Neural crest cell (in vitro differentiated cells): Measurements from ENCODE around the gene INAFM2. TPM values are rescaled to one million over a fixed set of nuclear protein-coding genes. Genes with fewer than 3 reads are reported as not detected.

Experiments used
- DNase-seq: peaks from one replicate; pipeline ENCODE4 v3.0.0; 2021; ENCODE audit warnings: low read depth, mixed read lengths, low spot score
- H3K27ac Mint-ChIP-seq: one replicate; pipeline ENCODE4 v1.8.0; 2021; ENCODE audit warnings: mild to moderate bottlenecking, mixed read lengths; ENCODE audit not compliant: unreplicated experiment
- H3K27me3 Mint-ChIP-seq: 2 replicates; pipeline ENCODE4 v1.8.0; 2021; ENCODE audit warnings: low read depth, mild to moderate bottlenecking, mixed read lengths
- H3K36me3 Mint-ChIP-seq: 2 replicates; pipeline ENCODE4 v1.8.0; 2021; ENCODE audit warnings: low read depth, mild to moderate bottlenecking, mixed read lengths
- H3K4me1 Mint-ChIP-seq: 2 replicates; pipeline ENCODE4 v1.8.0; 2021; ENCODE audit warnings: mixed read lengths
- H3K4me3 Mint-ChIP-seq: one replicate; pipeline ENCODE4 v1.8.0; 2021; ENCODE audit warnings: mild to moderate bottlenecking, mixed read lengths
- H3K9me3 Mint-ChIP-seq: 2 replicates; pipeline ENCODE4 v1.8.0; 2021; ENCODE audit warnings: mixed read lengths
- total RNA-seq: library from RNA; stranded (reverse); gene quantifications from 2 replicates; pipeline ENCODE4 v1.2.1, GENCODE V29; 2021
- TF ChIP-seq, protein P1 (sequence below): fragments of 200-600 bp; sonication (generic); conservative IDR thresholded peaks from 2 replicates; pipeline ENCODE4 v1.5.0; 2021; ENCODE audit warnings: antibody characterized with exemption, mild to moderate bottlenecking

The INAFM2 gene
- total RNA-seq, 1 donor from 2014 or later: 27.5 TPM

DNA sequence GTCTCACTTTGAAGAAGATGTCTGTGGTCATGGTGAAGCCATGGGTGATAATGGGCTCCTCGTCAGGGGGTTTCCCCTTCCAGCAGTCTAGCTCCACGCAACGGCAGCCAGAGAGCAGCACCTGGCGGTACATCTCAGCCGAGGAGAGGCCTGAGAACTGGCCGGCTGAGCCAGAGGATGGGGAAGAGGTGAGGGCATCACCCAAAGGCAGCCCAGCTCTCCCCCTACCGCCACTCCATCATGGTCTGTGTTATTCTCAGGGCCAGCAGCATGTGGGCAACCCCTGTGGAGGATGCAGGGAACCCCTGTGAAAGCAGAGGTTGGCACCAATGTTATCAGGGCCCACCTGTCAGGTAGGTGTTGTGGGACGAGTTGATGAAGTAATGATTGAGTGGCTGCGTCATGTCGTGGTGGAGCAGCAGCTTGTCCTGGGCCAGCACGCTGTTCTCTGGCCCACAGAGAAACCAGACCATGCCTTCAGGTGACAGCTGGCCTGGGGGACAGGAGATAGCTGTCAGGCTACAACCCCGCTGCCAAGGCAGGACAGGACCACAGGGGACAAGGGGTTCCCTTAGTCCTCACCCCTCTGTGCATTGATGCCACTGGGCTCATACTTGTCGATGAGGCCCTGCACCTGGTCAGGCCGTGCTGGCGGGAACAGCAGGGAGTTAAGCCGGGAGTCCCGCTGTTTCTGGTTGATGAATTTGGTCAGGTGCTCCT lies 25.1 kb upstream of the INAFM2 start:
- no peak overlapping the region for H3K4me3 Mint-ChIP-seq
- peaks cover 13% of the 10 kb centered on the region for H3K4me1 Mint-ChIP-seq
- no peak overlapping the region for H3K27ac Mint-ChIP-seq
- peaks cover 10% of the 10 kb centered on the region for H3K36me3 Mint-ChIP-seq
- TF ChIP-seq, protein P1, sequence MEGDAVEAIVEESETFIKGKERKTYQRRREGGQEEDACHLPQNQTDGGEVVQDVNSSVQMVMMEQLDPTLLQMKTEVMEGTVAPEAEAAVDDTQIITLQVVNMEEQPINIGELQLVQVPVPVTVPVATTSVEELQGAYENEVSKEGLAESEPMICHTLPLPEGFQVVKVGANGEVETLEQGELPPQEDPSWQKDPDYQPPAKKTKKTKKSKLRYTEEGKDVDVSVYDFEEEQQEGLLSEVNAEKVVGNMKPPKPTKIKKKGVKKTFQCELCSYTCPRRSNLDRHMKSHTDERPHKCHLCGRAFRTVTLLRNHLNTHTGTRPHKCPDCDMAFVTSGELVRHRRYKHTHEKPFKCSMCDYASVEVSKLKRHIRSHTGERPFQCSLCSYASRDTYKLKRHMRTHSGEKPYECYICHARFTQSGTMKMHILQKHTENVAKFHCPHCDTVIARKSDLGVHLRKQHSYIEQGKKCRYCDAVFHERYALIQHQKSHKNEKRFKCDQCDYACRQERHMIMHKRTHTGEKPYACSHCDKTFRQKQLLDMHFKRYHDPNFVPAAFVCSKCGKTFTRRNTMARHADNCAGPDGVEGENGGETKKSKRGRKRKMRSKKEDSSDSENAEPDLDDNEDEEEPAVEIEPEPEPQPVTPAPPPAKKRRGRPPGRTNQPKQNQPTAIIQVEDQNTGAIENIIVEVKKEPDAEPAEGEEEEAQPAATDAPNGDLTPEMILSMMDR: no peak
- H3K27me3 Mint-ChIP-seq: no peaks in the 10 kb centered on the region
- H3K9me3 Mint-ChIP-seq: peaks cover 8% of the 10 kb centered on the region
- DNase-seq: no peak

DNA sequence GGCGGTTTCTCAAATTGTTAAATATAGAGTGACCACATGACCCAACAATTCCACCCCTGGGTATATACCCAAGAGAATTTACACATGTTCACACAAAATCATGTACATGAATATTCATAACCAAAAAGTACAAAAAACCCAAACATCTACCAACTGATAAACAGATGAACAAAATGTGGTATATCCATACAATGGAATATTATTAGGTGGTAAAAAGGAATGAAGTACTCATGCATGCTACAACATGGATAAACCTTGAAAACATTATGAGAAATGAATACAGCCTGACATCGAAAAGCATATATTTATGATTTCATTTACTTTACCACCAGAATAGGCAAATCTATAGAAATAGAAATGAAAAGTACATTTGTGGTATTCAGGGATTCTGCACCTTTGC lies 23.1 kb upstream of the INAFM2 start:
- peaks cover 10% of the 10 kb centered on the region for H3K36me3 Mint-ChIP-seq
- H3K4me1 Mint-ChIP-seq: peaks cover 3% of the 10 kb centered on the region
- no peak overlapping the region for H3K4me3 Mint-ChIP-seq
- TF ChIP-seq, protein P1: no peak
- H3K27ac Mint-ChIP-seq: no peak overlapping the region
- no peaks in the 10 kb centered on the region for H3K27me3 Mint-ChIP-seq
- no peak for DNase-seq
- H3K9me3 Mint-ChIP-seq: peaks cover 8% of the 10 kb centered on the region

DNA sequence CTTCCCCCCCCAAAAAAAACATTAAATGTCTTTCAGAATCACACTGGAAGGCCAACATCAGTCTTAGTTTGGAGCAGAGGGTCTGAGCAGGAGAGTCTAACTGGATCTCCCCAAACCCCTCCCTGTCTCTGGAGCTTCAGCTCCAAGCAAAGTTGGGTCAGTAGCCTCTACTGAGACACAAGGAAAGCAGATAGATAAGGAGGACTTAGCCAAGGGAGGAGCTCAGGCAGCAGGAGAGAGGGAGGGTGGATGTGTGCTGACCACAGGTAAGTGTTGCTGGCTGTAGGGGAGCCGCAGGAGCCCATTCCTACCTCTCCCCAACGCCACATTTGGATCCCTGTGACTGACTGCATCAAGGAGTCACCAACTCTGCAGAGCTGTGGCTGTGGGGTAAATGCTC lies 22.7 kb upstream of the INAFM2 start:
- Mint-ChIP-seq H3K4me3 (no peak overlapping the region), H3K27me3 (no peaks in the 10 kb centered on the region), H3K4me1 (no peaks in the 10 kb centered on the region), H3K9me3 (peaks cover 8% of the 10 kb centered on the region), H3K27ac (no peak overlapping the region), H3K36me3 (peaks cover 10% of the 10 kb centered on the region)
- TF ChIP-seq, protein P1: no peak
- DNase-seq: no peak

DNA sequence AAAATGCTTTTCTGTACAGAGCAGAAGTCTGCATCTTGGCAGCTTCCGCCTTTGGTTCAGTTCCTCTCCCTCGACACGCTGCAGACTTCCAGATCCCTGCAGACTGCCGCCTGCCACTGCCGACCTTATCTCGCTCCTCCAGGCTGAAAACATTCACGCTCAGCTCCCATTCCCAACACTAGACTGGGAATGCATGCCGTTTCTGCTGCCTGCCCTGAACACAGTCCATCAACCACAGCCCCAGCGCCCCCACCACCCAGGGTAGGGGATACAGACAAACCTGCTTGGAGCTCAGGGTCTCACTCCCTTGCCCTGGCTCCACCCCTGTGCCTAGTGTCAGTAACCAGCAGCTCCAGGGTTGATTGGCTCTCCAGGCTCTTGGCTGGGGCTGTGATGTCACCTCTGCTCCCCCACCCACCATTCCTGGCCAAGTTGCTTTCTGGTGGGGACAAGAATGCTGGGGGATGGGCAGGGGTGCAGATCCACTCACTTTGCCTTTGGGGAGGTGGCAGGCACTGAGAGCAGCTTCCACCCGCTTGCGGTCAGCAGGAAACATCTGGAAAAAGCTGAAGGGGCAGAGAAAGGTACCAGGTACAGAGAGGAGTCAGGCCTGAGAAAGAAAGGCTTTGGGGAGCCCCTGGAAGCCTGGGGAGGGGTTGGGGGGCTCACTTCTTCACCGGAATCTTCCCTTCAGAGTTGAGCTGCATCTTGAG lies 21.9 kb upstream of the INAFM2 start:
- Mint-ChIP-seq H3K27me3 (no peaks in the 10 kb centered on the region), H3K4me1 (no peaks in the 10 kb centered on the region), H3K9me3 (peaks cover 8% of the 10 kb centered on the region), H3K36me3 (peaks cover 10% of the 10 kb centered on the region), H3K4me3 (no peak overlapping the region), H3K27ac (peak overlapping the region; percentile 59)
- TF ChIP-seq, protein P1: no peak
- no peak for DNase-seq

DNA sequence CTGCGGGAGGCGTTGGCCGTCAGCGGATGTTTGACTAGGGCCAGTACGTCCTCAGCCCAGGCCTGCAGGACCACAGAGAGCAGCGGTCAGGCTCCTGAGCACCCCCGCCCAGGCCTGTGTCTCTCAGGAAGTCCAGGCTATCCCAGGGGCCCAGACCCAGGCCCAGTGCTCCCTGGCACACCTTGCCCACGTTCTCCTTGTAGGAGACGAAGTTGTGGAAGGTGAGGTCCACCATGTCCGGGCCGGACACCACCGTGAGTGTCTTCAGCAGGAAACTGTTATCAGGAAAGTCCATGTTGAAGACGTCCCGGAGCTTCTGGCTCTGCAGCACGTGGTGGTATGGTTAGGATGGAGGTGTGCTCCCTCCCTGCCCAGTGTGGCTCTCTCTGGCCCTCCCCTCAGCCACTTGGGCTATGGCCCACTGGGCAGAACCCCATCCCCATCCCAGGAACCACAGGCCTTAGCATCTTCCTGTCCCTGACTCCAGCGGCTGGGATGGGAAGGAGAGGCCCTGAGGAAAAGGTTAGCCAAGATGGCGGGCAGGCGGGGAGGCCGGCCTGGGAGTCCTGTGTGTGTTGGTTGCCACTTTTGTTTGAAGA lies 21.1 kb upstream of the INAFM2 start:
- H3K4me3 Mint-ChIP-seq: no peak overlapping the region
- DNase-seq: no peak
- H3K27ac Mint-ChIP-seq: peak overlapping the region; percentile 27

More for the DNA sequence above, 21.1 kb upstream of the INAFM2 start:
- Mint-ChIP-seq H3K27me3 (no peaks in the 10 kb centered on the region), H3K4me1 (no peaks in the 10 kb centered on the region), H3K36me3 (peaks cover 10% of the 10 kb centered on the region), H3K9me3 (peaks cover 8% of the 10 kb centered on the region)
- TF ChIP-seq, protein P1: no peak
